ENCODE measurements around the gene JPH4. TPM values are rescaled to one million over a fixed set of nuclear protein-coding genes. Genes with fewer than 3 reads are reported as not detected.

Gene JPH4
- 1.0 and 1.1 TPM in 2 replicates for total RNA-seq

- no peak for DNase-seq (ENCODE audit: low read depth)
- TF ChIP-seq CTCF (IDR thresholded peaks at IDR 0.05; ENCODE audit: insufficient read depth, low read length, poor library complexity, severe bottlenecking), result no peak
- Histone ChIP-seq H3K36me3 (ENCODE audit: control insufficient read depth, insufficient read depth, low read length) (no peaks in the 10 kb centered on the region), H3K4me3 (ENCODE audit: low read depth, low read length) (no peak within 1 kb of the TSS), H3K27me3 (ENCODE audit: control insufficient read depth, insufficient read depth, low read length) (peaks cover 56% of the 10 kb centered on the region)
These were observed at the start of gene JPH4 for GRCh38 chr14:23578560-23579310. Gene JPH4, minus strand, starts transcription at chr14:23578790. Its CDS starts 1,337 bp downstream, at chr14:23577453.

DNA sequence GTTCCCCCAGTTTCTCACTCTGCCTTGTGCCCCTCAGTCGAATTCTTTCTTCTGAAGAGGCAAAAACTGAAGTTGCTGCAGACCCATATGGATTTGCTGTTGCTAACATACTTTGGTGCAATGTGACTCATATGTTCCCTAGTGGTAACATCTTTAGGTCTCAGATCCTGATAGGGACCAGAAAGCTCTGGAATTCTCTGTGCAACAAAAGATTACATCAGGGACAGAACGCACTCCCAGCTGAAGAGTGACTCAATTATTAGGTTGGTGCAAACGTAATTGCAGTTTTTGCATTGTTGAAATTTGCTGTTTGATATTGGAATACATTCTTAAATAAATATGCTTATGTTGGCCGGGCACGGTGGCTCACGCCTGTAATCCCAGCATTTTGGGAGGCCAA, 49.4 kb upstream of the JPH4 start:
- DNase-seq (ENCODE audit: low read depth), result no peak
- no peaks in the 10 kb centered on the region for H3K27me3 ChIP-seq (ENCODE audit: control insufficient read depth, insufficient read depth, low read length)
- no peaks in the 10 kb centered on the region for H3K36me3 ChIP-seq (ENCODE audit: control insufficient read depth, insufficient read depth, low read length)
- no peak overlapping the region for H3K4me3 ChIP-seq (ENCODE audit: low read depth, low read length)
- no peak for TF ChIP-seq CTCF (IDR thresholded peaks at IDR 0.05; ENCODE audit: insufficient read depth, low read length, poor library complexity, severe bottlenecking)

GRCh38 chr14:23626946-23627345, 48.4 kb upstream of the JPH4 start:
- Histone ChIP-seq H3K36me3 (ENCODE audit: control insufficient read depth, insufficient read depth, low read length) (no peaks in the 10 kb centered on the region), H3K27me3 (ENCODE audit: control insufficient read depth, insufficient read depth, low read length) (no peaks in the 10 kb centered on the region), H3K4me3 (ENCODE audit: low read depth, low read length) (no peak overlapping the region)
- no peak for DNase-seq (ENCODE audit: low read depth)
- TF ChIP-seq CTCF (IDR thresholded peaks at IDR 0.05; ENCODE audit: insufficient read depth, low read length, poor library complexity, severe bottlenecking), result no peak

DNA sequence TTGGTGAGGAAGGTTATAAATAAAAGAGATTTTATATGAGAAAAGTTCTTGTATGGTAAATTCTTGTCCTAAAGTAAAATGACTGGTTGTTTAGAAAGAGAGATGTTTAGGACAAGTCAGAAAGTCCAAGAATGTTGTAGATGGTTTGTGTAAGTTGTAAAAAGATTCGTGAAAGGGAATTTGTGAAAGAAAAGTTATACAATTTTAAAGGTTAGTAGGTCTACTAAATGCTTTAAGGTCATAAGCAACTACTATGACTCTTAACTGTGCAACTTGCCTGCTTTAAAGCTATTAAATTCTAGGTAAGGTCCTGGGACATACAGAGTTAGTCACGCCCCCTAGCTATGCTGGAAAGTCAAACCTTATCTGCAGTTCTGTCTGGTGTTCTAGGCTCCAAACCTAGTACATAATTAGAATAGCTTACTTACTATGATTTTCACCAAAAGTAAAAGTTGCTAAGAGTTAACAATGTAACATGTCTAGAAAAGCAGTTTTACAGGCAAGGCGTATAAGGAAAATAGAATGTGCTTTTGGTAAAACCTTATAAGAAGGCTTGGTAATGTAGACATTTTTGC, 46.3 kb upstream of the JPH4 start:
- H3K27me3 ChIP-seq (ENCODE audit: control insufficient read depth, insufficient read depth, low read length), result no peaks in the 10 kb centered on the region
- no peak for TF ChIP-seq CTCF (IDR thresholded peaks at IDR 0.05; ENCODE audit: insufficient read depth, low read length, poor library complexity, severe bottlenecking)
- H3K4me3 ChIP-seq (ENCODE audit: low read depth, low read length), result no peak overlapping the region
- H3K36me3 ChIP-seq (ENCODE audit: control insufficient read depth, insufficient read depth, low read length), result no peaks in the 10 kb centered on the region
- DNase-seq (ENCODE audit: low read depth), result no peak

GRCh38 chr14:23623962-23624361, 45.4 kb upstream of the JPH4 start:
- DNase-seq (ENCODE audit: low read depth), result no peak
- TF ChIP-seq CTCF (IDR thresholded peaks at IDR 0.05; ENCODE audit: insufficient read depth, low read length, poor library complexity, severe bottlenecking), result no peak
- no peaks in the 10 kb centered on the region for H3K27me3 ChIP-seq (ENCODE audit: control insufficient read depth, insufficient read depth, low read length)
- no peak overlapping the region for H3K4me3 ChIP-seq (ENCODE audit: low read depth, low read length)
- no peaks in the 10 kb centered on the region for H3K36me3 ChIP-seq (ENCODE audit: control insufficient read depth, insufficient read depth, low read length)
